Coronary artery (tissue), 2 donors: Measurements from ENCODE around the gene CATSPERE.

ENCODE experiments used
- DNase-seq: peaks from one replicate; pipeline ENCODE4 v3.0.0-alpha.2; 2017; ENCODE audit warnings: low spot score
- H3K27ac ChIP-seq, 2 donors: fragments of 200-600 bp; sonication (generic); one replicate each; pipeline ENCODE4 v1.5.1; 2016 to 2019
- H3K4me3 ChIP-seq: fragments of 200-600 bp; sonication (generic); 2 replicates; pipeline ENCODE4 v1.5.1; 2016; ENCODE audit warnings: mild to moderate bottlenecking, moderate library complexity
- CTCF ChIP-seq: fragments of 200-600 bp; sonication (generic); IDR thresholded peaks from one replicate; pipeline ENCODE4 v1.5.1; 2019; ENCODE audit warnings: antibody characterized with exemption

Gene CATSPERE

GRCh38 chr1:244437086-244437468 is 24.0 kb upstream of the CATSPERE start:
- no peak for TF ChIP-seq CTCF
- DNase-seq = no peak
- H3K27ac ChIP-seq = no peak overlapping the region
- no peak overlapping the region for H3K4me3 ChIP-seq

GRCh38 chr1:244439391-244440032 is 21.6 kb upstream of the CATSPERE start:
- no peak for DNase-seq
- no peak for TF ChIP-seq CTCF
- Histone ChIP-seq H3K4me3 (no peak overlapping the region), H3K27ac (no peak overlapping the region)

GRCh38 chr1:244442850-244443249 is 18.2 kb upstream of the CATSPERE start:
- no peak for TF ChIP-seq CTCF
- Histone ChIP-seq H3K27ac (no peak overlapping the region), H3K4me3 (no peak overlapping the region)
- DNase-seq = no peak

GRCh38 chr1:244444854-244445253 is 16.2 kb upstream of the CATSPERE start:
- no peak for TF ChIP-seq CTCF
- Histone ChIP-seq H3K27ac (peak overlapping the region; percentile 39 to 69), H3K4me3 (peak overlapping the region; percentile 29)
- no peak for DNase-seq

- peak overlapping the region; percentile 29 for H3K4me3 ChIP-seq
- peak overlapping the region; percentile 39 to 69 for H3K27ac ChIP-seq
- TF ChIP-seq CTCF = no peak
- no peak for DNase-seq
These were observed 15.5 kb upstream of the CATSPERE start for GRCh38 chr1:244445320-244446181.

- H3K27ac ChIP-seq = no peak overlapping the region
These were observed 14.0 kb upstream of the CATSPERE start for GRCh38 chr1:244447024-244447423.

More at GRCh38 chr1:244447024-244447423, 14.0 kb upstream of the CATSPERE start:
- TF ChIP-seq CTCF = no peak
- no peak overlapping the region for H3K4me3 ChIP-seq
- DNase-seq = no peak
